Fibroblast of the aortic adventitia (primary cell): ENCODE data around the gene MTMR11. TPM values are rescaled to one million over a fixed set of nuclear protein-coding genes. Genes with fewer than 3 reads are reported as not detected.
"Not testable (repeated sequence)": the region's sequence is repeated elsewhere in the genome, so short reads cannot be mapped to it uniquely, and the experiment has no call there.

Experiments
- DNase-seq: peaks from one replicate; pipeline ENCODE4 v3.0.0-alpha.2; 2010; ENCODE audit warnings: low read depth
- H3K4me3 ChIP-seq: 2 replicates; pipeline ENCODE4 v1.5.1; 2011; ENCODE audit warnings: low read depth, mild to moderate bottlenecking, control low read depth, low read length, moderate library complexity
- CTCF ChIP-seq: IDR thresholded peaks from 2 replicates; pipeline ENCODE4 v1.5.1; 2011; ENCODE audit warnings: mild to moderate bottlenecking, low read length, control low read depth, inconsistent platforms; ENCODE audit not compliant: insufficient read depth
- total RNA-seq: library from RNA; depleted of rRNA; stranded (reverse); fragments of >200 nt; gene quantifications from 2 replicates; pipeline ENCODE4 v1.2.3, GENCODE V29; 2012; ENCODE audit warnings: low replicate concordance

Gene MTMR11
- total RNA-seq, 1 donor: 22.1 TPM

GRCh38 chr1:149903836-149904491, 32.7 kb downstream of the MTMR11 start:
- DNase-seq: no peak
- no peak for TF ChIP-seq CTCF
- H3K4me3 ChIP-seq: no peak overlapping the region

- H3K4me3 ChIP-seq: peak within 1 kb of the TSS; percentile 74
- no peak for TF ChIP-seq CTCF
- peak; percentile 88 for DNase-seq
Measured at GRCh38 chr1:149899460-149900284, 37.0 kb downstream of the MTMR11 start, which contains the start of gene BOLA1. BOLA1 (plus strand) TSS chr1:149899568; CDS start chr1:149900060, 492 bp downstream.

- H3K4me3 ChIP-seq: no peak overlapping the region
- TF ChIP-seq CTCF: no peak
- no peak for DNase-seq
Measured at GRCh38 chr1:149896575-149896974, 40.1 kb downstream of the MTMR11 start.

GRCh38 chr1:149888999-149889289, 47.7 kb downstream of the MTMR11 start:
- H3K4me3 ChIP-seq: peak overlapping the region; percentile 67
- peak; percentile 63 for DNase-seq
- TF ChIP-seq CTCF: no peak

- TF ChIP-seq CTCF: peak; percentile 59
- H3K4me3 ChIP-seq: peak overlapping the region; percentile 67
- peak; percentile 91 for DNase-seq
Measured at GRCh38 chr1:149888247-149888998, 48.3 kb downstream of the MTMR11 start.

- no peak for TF ChIP-seq CTCF
- peak; percentile 99 for DNase-seq
- peak overlapping the region; percentile 78 for H3K4me3 ChIP-seq
Measured at GRCh38 chr1:149887456-149888246, 49.0 kb downstream of the MTMR11 start.

GRCh38 chr1:149887196-149887455, 49.6 kb downstream of the MTMR11 start:
- H3K4me3 ChIP-seq: peak overlapping the region; percentile 78
- DNase-seq: not testable (repeated sequence)
